Coronary artery (tissue), 2 donors: ENCODE data around the gene LSM4.
A peak's percentile ranks its signal among the peaks of the same experiment; 100 is the strongest.

ENCODE experiments used
- DNase-seq: peaks from one replicate; pipeline ENCODE4 v3.0.0-alpha.2; 2017; ENCODE audit warnings: low spot score
- H3K27ac ChIP-seq, 2 donors: fragments of 200-600 bp; sonication (generic); one replicate each; pipeline ENCODE4 v1.5.1; 2016 to 2019
- H3K4me3 ChIP-seq: fragments of 200-600 bp; sonication (generic); 2 replicates; pipeline ENCODE4 v1.5.1; 2016; ENCODE audit warnings: mild to moderate bottlenecking, moderate library complexity
- CTCF ChIP-seq: fragments of 200-600 bp; sonication (generic); IDR thresholded peaks from one replicate; pipeline ENCODE4 v1.5.1; 2019; ENCODE audit warnings: antibody characterized with exemption

Gene LSM4

GRCh38 chr19:18310118-18310909 lies 12.6 kb downstream of the LSM4 start:
- no peak for DNase-seq
- TF ChIP-seq CTCF = no peak
- Histone ChIP-seq H3K27ac (no peak overlapping the region), H3K4me3 (no peak overlapping the region)

- Histone ChIP-seq H3K4me3 (no peak overlapping the region), H3K27ac (no peak overlapping the region)
- no peak for DNase-seq
- TF ChIP-seq CTCF = no peak
These were observed 13.3 kb downstream of the LSM4 start for GRCh38 chr19:18309525-18310064.

GRCh38 chr19:18308948-18309325 lies 13.9 kb downstream of the LSM4 start:
- peak overlapping the region; percentile 93 to 97 for H3K27ac ChIP-seq

GRCh38 chr19:18308051-18308947 lies 14.6 kb downstream of the LSM4 start:
- no peak for TF ChIP-seq CTCF
- Histone ChIP-seq H3K27ac (peak overlapping the region; percentile 93 to 97), H3K4me3 (peak overlapping the region; percentile 39)
- no peak for DNase-seq

More at GRCh38 chr19:18308948-18309325, 13.9 kb downstream of the LSM4 start:
- H3K4me3 ChIP-seq = no peak overlapping the region
- TF ChIP-seq CTCF = no peak
- no peak for DNase-seq

GRCh38 chr19:18307271-18307681 lies 15.6 kb downstream of the LSM4 start:
- H3K4me3 ChIP-seq = peak overlapping the region; percentile 39
- no peak for TF ChIP-seq CTCF
- no peak for DNase-seq
- H3K27ac ChIP-seq = peak overlapping the region; percentile 93 to 97

- no peak for TF ChIP-seq CTCF
- H3K4me3 ChIP-seq = peak overlapping the region; percentile 39
- no peak for DNase-seq
- peak overlapping the region; percentile 93 to 97 for H3K27ac ChIP-seq
These were observed 16.0 kb downstream of the LSM4 start for GRCh38 chr19:18306888-18307260.
